Measurements from ENCODE around the gene BTN2A1. TPM values are rescaled to one million over a fixed set of nuclear protein-coding genes. Genes with fewer than 3 reads are reported as not detected.

BTN2A1 gene
- total and polyA plus RNA-seq, 2 of the 13 experiments (the other 11 are each of a cell fraction or from before 2014, with no cell fraction given), result 16.4 to 30.4 TPM

DNA sequence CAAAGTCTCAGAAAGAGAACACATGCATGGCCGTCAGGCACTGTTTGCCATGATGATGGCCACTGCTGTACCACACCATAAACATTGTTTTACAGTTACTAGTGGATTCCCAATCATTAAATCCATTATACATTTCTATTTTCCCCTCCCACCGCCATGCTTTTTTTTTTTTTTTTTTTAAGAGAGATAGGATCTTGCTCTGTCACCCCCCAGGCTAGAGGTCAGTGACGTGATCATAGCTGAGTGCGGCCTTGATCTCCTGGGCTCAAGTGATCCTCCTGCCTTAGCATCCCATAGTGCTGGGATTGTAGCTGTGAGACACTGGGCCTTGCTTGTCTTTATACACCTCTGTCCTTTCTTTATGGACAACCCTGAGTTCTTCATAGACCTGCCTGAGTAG lies 21.7 kb upstream of the BTN2A1 start:
- Histone ChIP-seq H3K4me1 (ENCODE audit: insufficient read depth, low read length) (peaks cover 23% of the 10 kb centered on the region), H3K4me3 (replicated peaks in 1 of 3; ENCODE audit: insufficient read depth in 1 of 3, low read depth in 2 of 3, low read length in 3 of 3) (no peak overlapping the region), H3K9me3 (ENCODE audit: low read length) (no peaks in the 10 kb centered on the region), H3K4me2 (ENCODE audit: low read depth, low read length) (no peak overlapping the region), H4K20me1 (ENCODE audit: insufficient read depth, low read length) (no peaks in the 10 kb centered on the region), H3K27me3 (ENCODE audit: control insufficient read depth in 1 of 2, insufficient read depth in 2 of 2, low read length in 2 of 2) (no peaks in the 10 kb centered on the region; a peak in 1 of 5 replicates), H3K9ac (ENCODE audit: insufficient read depth, low read depth, low read length) (no peak overlapping the region), H3K79me2 (ENCODE audit: insufficient read depth, low read length) (no peaks in the 10 kb centered on the region), H3K36me3 (replicated peaks in 1 of 2; ENCODE audit: control insufficient read depth in 1 of 2, insufficient read depth in 2 of 2, low read length in 2 of 2) (peaks cover 5 to 6% of the 10 kb centered on the region in 2 experiments; a peak in 3 of 5 replicates), H2AFZ (ENCODE audit: low read length) (no peak overlapping the region), H3K27ac (ENCODE audit: extremely low read length, insufficient read depth, low read length) (no peak overlapping the region)
- ATAC-seq (no peak), DNase-seq (ENCODE audit: low spot score) (no peak), FAIRE-seq (no peak)
- in situ Hi-C loops (cut with HindIII; ENCODE audit: extremely low pct_ligation_motif_present, low pct_unique_long_range_greater_than_20kb) (no loop called here), intact Hi-C loops (cut with micrococcal nuclease; ENCODE audit: unreplicated experiment) (no loop called here)
- BruUV-seq (replicated peaks), result no TSS peak
- ChIA-PET POLR2A (no interaction called here), CTCF (ENCODE audit: low intra/inter-chr PET ratio, low total read pairs) (no interaction called here)
- 93% methylated on average over 4 of the region's 4 CpGs for WGBS (ENCODE audit: low lambda C conversion rate)
- TF ChIP-seq RORA (CRISPR knock-in tag; IDR thresholded peaks at IDR 0.05) (no peak), NFAT5 (CRISPR knock-in tag; IDR thresholded peaks at IDR 0.05) (no peak), MTF2 (CRISPR knock-in tag; IDR thresholded peaks at IDR 0.05; ENCODE audit: borderline replicate concordance) (no peak), ZNF530 (CRISPR knock-in tag; IDR thresholded peaks at IDR 0.05; ENCODE audit: low read depth) (no peak), AHR (CRISPR knock-in tag; IDR thresholded peaks at IDR 0.05) (no peak), ZNF20 (CRISPR knock-in tag; IDR thresholded peaks at IDR 0.05) (no peak), GFI1 (CRISPR knock-in tag; IDR thresholded peaks at IDR 0.05; ENCODE audit: borderline replicate concordance) (no peak), FOXP1 (IDR thresholded peaks at IDR 0.05) (no peak), FOXP1 (CRISPR knock-in tag; IDR thresholded peaks at IDR 0.05) (no peak), CSRNP1 (CRISPR knock-in tag; IDR thresholded peaks at IDR 0.05) (no peak)
- TF ChIP-seq, protein P1, sequence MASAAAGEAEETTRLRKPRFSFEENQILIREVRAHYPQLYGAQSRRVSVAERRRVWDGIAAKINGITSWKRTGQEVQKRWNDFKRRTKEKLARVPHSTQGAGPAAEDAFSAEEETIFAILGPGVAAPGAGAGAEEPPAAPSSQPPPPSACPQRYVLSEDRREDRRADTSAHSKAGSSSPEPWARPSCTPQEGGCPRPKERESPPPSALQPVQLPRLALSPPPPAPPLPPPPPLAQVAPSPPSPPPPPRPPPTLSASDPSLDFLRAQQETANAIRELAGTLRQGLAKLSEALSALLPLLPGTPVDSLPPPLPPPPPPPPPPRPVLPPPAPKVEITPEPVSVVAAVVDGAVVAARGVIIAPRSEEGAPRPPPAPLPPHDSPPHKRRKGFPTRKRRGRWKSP (CRISPR knock-in tag; IDR thresholded peaks at IDR 0.05), result no peak
